Measurements from ENCODE around the gene PPFIBP1.

The PPFIBP1 gene

DNA sequence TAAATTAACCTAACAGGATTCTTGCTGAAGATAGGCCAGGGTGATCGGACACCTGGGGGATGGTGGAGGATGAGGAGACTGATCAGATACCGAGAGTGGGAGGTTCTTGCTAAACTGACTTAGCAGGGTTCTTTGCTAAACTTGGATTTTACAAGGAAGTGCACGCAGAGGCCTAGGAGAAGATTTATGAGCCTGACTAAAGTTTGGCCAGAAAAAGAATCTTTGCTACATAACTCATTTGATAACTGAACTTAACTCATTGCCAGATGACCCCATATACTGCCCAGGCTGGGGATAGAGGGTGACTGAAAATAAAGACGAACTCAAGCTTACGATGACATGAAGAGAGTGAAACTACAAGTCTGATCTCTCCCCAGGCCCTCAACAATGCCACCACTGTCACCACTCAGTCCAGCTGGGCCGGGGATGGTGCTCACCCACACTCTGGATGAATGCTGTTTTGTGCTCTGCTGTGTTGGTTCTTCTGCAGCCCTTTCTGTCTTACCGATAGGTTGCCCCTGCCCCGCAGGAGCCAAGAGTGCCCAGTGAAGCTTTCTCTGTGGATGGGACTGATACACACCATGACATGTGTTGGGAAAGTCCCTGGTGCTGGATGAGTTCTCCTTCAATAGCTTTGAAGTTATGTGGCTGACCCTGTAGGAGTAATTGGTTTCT lies 29.0 kb downstream of the PPFIBP1 start:
- H2AFZ ChIP-seq (ENCODE audit: low read length) = no peak overlapping the region
- H3K9me2 ChIP-seq (ENCODE audit: low read depth, low read length) = no peaks in the 10 kb centered on the region
- H3K4me1 ChIP-seq (ENCODE audit: insufficient read depth, low read length, severe bottlenecking) = no peaks in the 10 kb centered on the region
- H3K27me3 ChIP-seq (ENCODE audit: insufficient read depth, low read length) = no peaks in the 10 kb centered on the region
- H3K4me3 ChIP-seq (ENCODE audit: low read depth, low read length, poor library complexity, severe bottlenecking) = no peak overlapping the region
- H3K9ac ChIP-seq (ENCODE audit: low read length) = no peak overlapping the region
- H3K79me2 ChIP-seq (ENCODE audit: insufficient read depth, low read length) = no peaks in the 10 kb centered on the region
- no peaks in the 10 kb centered on the region for H3K9me3 ChIP-seq (ENCODE audit: low read length)
- TF ChIP-seq EZH2 (IDR thresholded peaks at IDR 0.05; ENCODE audit: borderline replicate concordance, low read length) (no peak), CTCF (IDR thresholded peaks at IDR 0.05; ENCODE audit: low read length) (no peak)
- no peaks in the 10 kb centered on the region for H4K20me1 ChIP-seq (ENCODE audit: insufficient read depth, low read length)
- H3K27ac ChIP-seq (ENCODE audit: low read depth, low read length, poor library complexity, severe bottlenecking) = no peak overlapping the region
- no peaks in the 10 kb centered on the region for H3F3A ChIP-seq (ENCODE audit: insufficient read depth, low read length)
- H3K36me3 ChIP-seq (ENCODE audit: insufficient read depth, low read length) = no peaks in the 10 kb centered on the region
- H3K4me2 ChIP-seq (ENCODE audit: low read length) = no peak overlapping the region

DNA sequence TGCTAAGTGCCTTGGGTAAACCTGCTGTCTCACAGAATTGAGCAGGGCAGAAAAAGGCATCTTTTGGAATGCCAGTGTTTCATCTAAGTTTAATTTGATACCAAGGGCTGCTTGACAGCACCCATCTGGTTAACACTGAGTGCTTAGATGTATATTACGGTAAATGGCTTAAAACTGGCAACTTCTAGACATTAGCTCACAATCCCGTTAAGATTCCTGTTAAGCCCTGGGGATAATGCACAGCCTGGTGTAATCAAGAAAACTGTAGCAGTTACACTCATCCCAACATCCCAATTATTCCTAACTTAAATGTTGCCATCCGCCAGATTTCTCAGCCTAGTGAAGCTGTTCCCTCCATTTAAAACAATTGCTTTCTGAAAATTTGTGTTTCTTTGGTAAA lies 29.9 kb downstream of the PPFIBP1 start:
- Histone ChIP-seq H3K4me3 (ENCODE audit: low read depth, low read length, poor library complexity, severe bottlenecking) (no peak overlapping the region), H3K27me3 (ENCODE audit: insufficient read depth, low read length) (no peaks in the 10 kb centered on the region), H3K27ac (ENCODE audit: low read depth, low read length, poor library complexity, severe bottlenecking) (no peak overlapping the region), H3K4me1 (ENCODE audit: insufficient read depth, low read length, severe bottlenecking) (no peaks in the 10 kb centered on the region), H3K36me3 (ENCODE audit: insufficient read depth, low read length) (no peaks in the 10 kb centered on the region), H3K79me2 (ENCODE audit: insufficient read depth, low read length) (no peaks in the 10 kb centered on the region), H3K4me2 (ENCODE audit: low read length) (no peak overlapping the region), H3K9ac (ENCODE audit: low read length) (no peak overlapping the region), H3K9me3 (ENCODE audit: low read length) (no peaks in the 10 kb centered on the region), H3F3A (ENCODE audit: insufficient read depth, low read length) (no peaks in the 10 kb centered on the region), H2AFZ (ENCODE audit: low read length) (no peak overlapping the region), H4K20me1 (ENCODE audit: insufficient read depth, low read length) (no peaks in the 10 kb centered on the region), H3K9me2 (ENCODE audit: low read depth, low read length) (no peaks in the 10 kb centered on the region)
- TF ChIP-seq EZH2 (IDR thresholded peaks at IDR 0.05; ENCODE audit: borderline replicate concordance, low read length) (no peak), CTCF (IDR thresholded peaks at IDR 0.05; ENCODE audit: low read length) (no peak)

DNA sequence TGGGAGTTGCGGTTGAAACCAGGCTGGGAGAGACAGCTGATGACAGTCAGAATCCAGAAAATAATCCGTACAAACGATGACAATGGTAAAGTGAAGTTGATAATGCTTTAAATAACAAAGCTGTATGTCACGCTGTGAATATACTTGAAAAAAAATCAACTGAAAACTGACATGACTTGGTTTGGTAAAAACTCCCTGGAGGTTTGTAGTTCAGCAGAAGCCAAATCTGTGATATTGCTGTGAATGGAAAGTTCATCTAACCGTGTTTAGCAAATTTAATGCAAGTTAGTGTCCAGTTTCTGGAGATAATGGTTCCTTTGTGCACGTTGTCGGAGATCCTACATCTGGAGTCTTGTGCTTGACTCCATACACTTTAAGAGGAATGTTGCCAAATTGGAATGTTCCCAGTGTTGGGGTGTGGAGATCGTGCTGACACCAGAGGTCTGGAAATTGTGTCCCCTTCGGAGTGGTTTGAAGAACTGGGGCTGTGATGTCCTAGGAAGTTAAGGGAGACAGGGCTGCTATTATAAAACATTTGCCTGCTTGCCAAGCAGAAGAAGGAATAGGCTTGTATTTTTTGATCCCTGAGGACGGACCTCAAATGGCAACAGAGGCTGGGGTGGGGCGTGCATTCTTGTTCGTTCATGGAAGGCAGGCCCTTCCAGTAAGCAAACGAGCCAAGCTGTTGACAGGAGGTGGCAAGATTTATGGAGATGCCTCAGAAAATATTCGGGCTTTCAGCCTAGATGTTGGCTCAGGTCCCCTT lies 30.6 kb downstream of the PPFIBP1 start:
- H4K20me1 ChIP-seq (ENCODE audit: insufficient read depth, low read length) = no peaks in the 10 kb centered on the region
- no peak overlapping the region for H3K4me3 ChIP-seq (ENCODE audit: low read depth, low read length, poor library complexity, severe bottlenecking)
- TF ChIP-seq EZH2 (IDR thresholded peaks at IDR 0.05; ENCODE audit: borderline replicate concordance, low read length) (no peak), CTCF (IDR thresholded peaks at IDR 0.05; ENCODE audit: low read length) (no peak)
- H3K27ac ChIP-seq (ENCODE audit: low read depth, low read length, poor library complexity, severe bottlenecking) = no peak overlapping the region
- no peaks in the 10 kb centered on the region for H3K36me3 ChIP-seq (ENCODE audit: insufficient read depth, low read length)
- H3K9me3 ChIP-seq (ENCODE audit: low read length) = no peaks in the 10 kb centered on the region
- no peak overlapping the region for H2AFZ ChIP-seq (ENCODE audit: low read length)
- H3F3A ChIP-seq (ENCODE audit: insufficient read depth, low read length) = no peaks in the 10 kb centered on the region
- no peaks in the 10 kb centered on the region for H3K79me2 ChIP-seq (ENCODE audit: insufficient read depth, low read length)
- no peaks in the 10 kb centered on the region for H3K9me2 ChIP-seq (ENCODE audit: low read depth, low read length)
- H3K4me2 ChIP-seq (ENCODE audit: low read length) = no peak overlapping the region
- no peak overlapping the region for H3K9ac ChIP-seq (ENCODE audit: low read length)
- no peaks in the 10 kb centered on the region for H3K4me1 ChIP-seq (ENCODE audit: insufficient read depth, low read length, severe bottlenecking)
- H3K27me3 ChIP-seq (ENCODE audit: insufficient read depth, low read length) = no peaks in the 10 kb centered on the region

All from OCI-LY1 (cell line).